GM04504 (cell line): ENCODE results near the gene ATF6B.
"Not testable (repeated sequence)": the region's sequence is repeated elsewhere in the genome, so short reads cannot be mapped to it uniquely, and the experiment has no call there.

ENCODE experiments used
- DNase-seq: peaks from one replicate; pipeline ENCODE4 v3.0.0-alpha.2; 2012; ENCODE audit warnings: low read depth

Gene ATF6B

GRCh38 chr6:32107406-32107805 is 20.6 kb downstream of the ATF6B start:
- DNase-seq = no peak

- DNase-seq = no peak
These were observed 22.6 kb downstream of the ATF6B start for GRCh38 chr6:32105433-32105832.

GRCh38 chr6:32102255-32102654 is 25.8 kb downstream of the ATF6B start:
- DNase-seq = no peak

- not testable (repeated sequence) for DNase-seq
These were observed 27.8 kb downstream of the ATF6B start for GRCh38 chr6:32100251-32100650.

GRCh38 chr6:32097364-32097763 is 30.7 kb downstream of the ATF6B start:
- DNase-seq = no peak

- DNase-seq = no peak
These were observed 31.4 kb downstream of the ATF6B start for GRCh38 chr6:32096394-32097258.

- no peak for DNase-seq
These were observed 32.0 kb downstream of the ATF6B start for GRCh38 chr6:32096087-32096393.

- DNase-seq = no peak
These were observed 32.5 kb downstream of the ATF6B start for GRCh38 chr6:32095338-32096086.

GRCh38 chr6:32092760-32093497 is 35.1 kb downstream of the ATF6B start:
- no peak for DNase-seq

- no peak for DNase-seq
These were observed 38.8 kb downstream of the ATF6B start for GRCh38 chr6:32089082-32089828.

GRCh38 chr6:32088487-32089049 is 39.5 kb downstream of the ATF6B start:
- no peak for DNase-seq

- no peak for DNase-seq
These were observed 40.2 kb downstream of the ATF6B start for GRCh38 chr6:32087574-32088486.

- DNase-seq = peak; percentile 40
These were observed 41.1 kb downstream of the ATF6B start for GRCh38 chr6:32086661-32087573.

GRCh38 chr6:32085759-32086459 is 42.1 kb downstream of the ATF6B start:
- no peak for DNase-seq

- DNase-seq = no peak
These were observed 43.3 kb downstream of the ATF6B start for GRCh38 chr6:32084780-32085179.

- DNase-seq = no peak
These were observed 44.0 kb downstream of the ATF6B start for GRCh38 chr6:32083812-32084768.

- peak; percentile 90 for DNase-seq
These were observed 45.1 kb downstream of the ATF6B start for GRCh38 chr6:32082935-32083334.

GRCh38 chr6:32082478-32082877 is 45.6 kb downstream of the ATF6B start:
- no peak for DNase-seq
